IMR-90 (cell line): Measurements from ENCODE around the gene EHBP1L1. TPM values are rescaled to one million over a fixed set of nuclear protein-coding genes. Genes with fewer than 3 reads are reported as not detected.

Experiments used
- ATAC-seq: fragments of 200-7000 bp; cut with Tn5 transposase; 2 replicates; pipeline ENCODE4 v1.9.1; 2020; ENCODE audit warnings: low read depth, mild to moderate bottlenecking, moderate library complexity
- BruUV-seq: library from RNA; stranded (reverse); fragments of 400-500 nt; replicated peaks from 2 replicates; lab custom pipeline; 2021; lab: Mats Ljungman, UMichigan
- CTCF ChIA-PET: fragments of 300-600 bp; formaldehyde crosslinking; extraction: SDS; loops from one replicate; lab custom pipeline; 2021; ENCODE audit warnings: antibody characterized with exemption; lab: Yijun Ruan, JAX
- POLR2A ChIA-PET: fragments of 300-600 bp; sonication (Branson Sonifier 250); formaldehyde crosslinking; loops from one replicate; lab custom pipeline; 2022; ENCODE audit warnings: antibody characterized with exemption; ENCODE audit not compliant: unreplicated experiment; lab: Charles Lee
- DNase-seq: peaks from one replicate; pipeline ENCODE4 v3.0.0; 2013
- H2AFZ ChIP-seq: replicated peaks from 2 replicates; pipeline ENCODE3; 2013; ENCODE audit warnings: low read length, mild to moderate bottlenecking; ENCODE audit not compliant: poor library complexity
- H2AK5ac ChIP-seq: 2 replicates; pipeline ENCODE4 v1.6.1; 2013; ENCODE audit warnings: low read depth, low read length, inconsistent platforms
- H2AK9ac ChIP-seq: replicated peaks from 2 replicates; pipeline ENCODE3; 2013; ENCODE audit warnings: mild to moderate bottlenecking, low read depth, low read length, moderate library complexity; ENCODE audit not compliant: poor library complexity
- H2BK120ac ChIP-seq: 2 replicates; pipeline ENCODE4 v1.6.1; 2013; ENCODE audit warnings: low read depth, low read length, inconsistent platforms
- H2BK15ac ChIP-seq: 3 replicates; pipeline ENCODE4 v1.6.1; 2013; ENCODE audit warnings: low read depth, low read length, inconsistent platforms
- H2BK20ac ChIP-seq: 2 replicates; pipeline ENCODE4 v1.6.1; 2013; ENCODE audit warnings: low read depth, mild to moderate bottlenecking, inconsistent platforms, low read length, moderate library complexity
- H2BK5ac ChIP-seq: 2 replicates; pipeline ENCODE4 v1.6.1; 2013; ENCODE audit warnings: mild to moderate bottlenecking, low read depth, low read length, inconsistent platforms; ENCODE audit not compliant: poor library complexity, severe bottlenecking
- H3K14ac ChIP-seq: replicated peaks from 2 replicates; pipeline ENCODE4 v1.6.1; 2013; ENCODE audit warnings: low read depth, low read length, inconsistent platforms
- H3K18ac ChIP-seq: 2 replicates; pipeline ENCODE4 v1.6.1; 2013; ENCODE audit warnings: low read depth, low read length, control low read depth
- H3K23ac ChIP-seq: 2 replicates; pipeline ENCODE4 v1.6.1; 2013; ENCODE audit warnings: low read depth, low read length, inconsistent platforms
- H3K27ac ChIP-seq: 2 replicates; pipeline ENCODE4 v1.5.1; 2013; ENCODE audit warnings: mild to moderate bottlenecking, control low read depth, low read length; ENCODE audit not compliant: insufficient read depth
- H3K27me3 ChIP-seq: 2 replicates; pipeline ENCODE4 v1.6.1; 2013; ENCODE audit warnings: low read length; ENCODE audit not compliant: control insufficient read depth, insufficient read depth
- H3K36me3 ChIP-seq: 2 replicates; pipeline ENCODE4 v1.6.1; 2013; ENCODE audit warnings: low read length, mixed read lengths; ENCODE audit not compliant: control insufficient read depth, insufficient read depth
- H3K4ac ChIP-seq: 2 replicates; pipeline ENCODE4 v1.6.1; 2013; ENCODE audit warnings: low read depth, low read length, inconsistent platforms
- H3K4me1 ChIP-seq: 2 replicates; pipeline ENCODE4 v1.6.1; 2013; ENCODE audit warnings: low read length, mixed read lengths; ENCODE audit not compliant: control insufficient read depth, insufficient read depth
- H3K4me2 ChIP-seq: 2 replicates; pipeline ENCODE4 v1.6.1; 2013; ENCODE audit warnings: low read depth, mild to moderate bottlenecking, control low read depth, low read length, moderate library complexity
- H3K4me3 ChIP-seq: 2 replicates; pipeline ENCODE4 v1.5.1; 2013; ENCODE audit warnings: low read depth, mild to moderate bottlenecking, control low read depth, low read length, moderate library complexity; ENCODE audit not compliant: insufficient read depth
- H3K56ac ChIP-seq: 2 replicates; pipeline ENCODE4 v1.6.1; 2013; ENCODE audit warnings: low read length, inconsistent platforms; ENCODE audit not compliant: insufficient read depth; ENCODE audit errors: extremely low read depth
- H3K79me1 ChIP-seq, 2 experiments: 2 replicates each; pipeline ENCODE4 v1.6.1; 2013; ENCODE audit warnings: low read length in 2 of 2, inconsistent platforms in 1 of 2, low read depth in 1 of 2
- H3K9ac ChIP-seq: 2 replicates; pipeline ENCODE4 v1.6.1; 2013; ENCODE audit warnings: low read depth, low read length, control low read depth
- H3K9me1 ChIP-seq: 2 replicates; pipeline ENCODE4 v1.6.1; 2013; ENCODE audit warnings: low read length, inconsistent platforms; ENCODE audit not compliant: insufficient read depth
- H3K9me3 ChIP-seq: 2 replicates; pipeline ENCODE4 v1.6.1; 2013; ENCODE audit warnings: low read length; ENCODE audit not compliant: control insufficient read depth, insufficient read depth
- H4K20me1 ChIP-seq: 2 replicates; pipeline ENCODE4 v1.6.1; 2013; ENCODE audit warnings: low read length, inconsistent platforms; ENCODE audit not compliant: insufficient read depth
- H4K5ac ChIP-seq: 2 replicates; pipeline ENCODE4 v1.6.1; 2013; ENCODE audit warnings: mild to moderate bottlenecking, low read depth, low read length, control low read depth
- H4K8ac ChIP-seq, 2 experiments: 2 replicates each; pipeline ENCODE4 v1.6.1; 2013; ENCODE audit warnings: low read depth in 2 of 2, low read length in 2 of 2, control low read depth in 1 of 2, inconsistent platforms in 1 of 2
- H4K91ac ChIP-seq: 2 replicates; pipeline ENCODE4 v1.6.1; 2013; ENCODE audit warnings: low read depth, low read length, inconsistent platforms; ENCODE audit not compliant: insufficient read depth
- BHLHE40 ChIP-seq: fragments of 150-350 bp; IDR thresholded peaks from 2 replicates; pipeline ENCODE4 v1.6.1; 2016; ENCODE audit warnings: mild to moderate bottlenecking, low read depth, low read length
- CEBPB ChIP-seq: IDR thresholded peaks from 2 replicates; pipeline ENCODE4 v1.6.1; 2012; ENCODE audit warnings: low read depth, low read length, improper control_type of control experiment
- CHD1 ChIP-seq: IDR thresholded peaks from 2 replicates; pipeline ENCODE4 v1.6.1; 2012; ENCODE audit warnings: low read depth, low read length, improper control_type of control experiment
- FOS ChIP-seq: fragments of 150-350 bp; IDR thresholded peaks from 2 replicates; pipeline ENCODE4 v1.6.1; 2016; ENCODE audit warnings: low read depth, low read length
- MAFK ChIP-seq: IDR thresholded peaks from 2 replicates; pipeline ENCODE4 v1.6.1; 2012; ENCODE audit warnings: low read depth, low read length, improper control_type of control experiment
- MAZ ChIP-seq: IDR thresholded peaks from 2 replicates; pipeline ENCODE4 v1.6.1; 2012; ENCODE audit warnings: low read depth, mild to moderate bottlenecking, low read length, improper control_type of control experiment, moderate library complexity, borderline replicate concordance
- MXI1 ChIP-seq: IDR thresholded peaks from 2 replicates; pipeline ENCODE4 v1.6.1; 2012; ENCODE audit warnings: low read depth, mild to moderate bottlenecking, low read length, moderate library complexity, borderline replicate concordance
- NFE2L2 ChIP-seq: fragments of 150-350 bp; IDR thresholded peaks from 2 replicates; pipeline ENCODE4 v1.6.1; 2016; ENCODE audit warnings: low read depth, mild to moderate bottlenecking, low read length
- POLR2A ChIP-seq: IDR thresholded peaks from 2 replicates; pipeline ENCODE4 v1.6.1; 2012; ENCODE audit warnings: mild to moderate bottlenecking, low read depth, low read length
- RAD21 ChIP-seq: IDR thresholded peaks from 2 replicates; pipeline ENCODE4 v1.6.1; 2012; ENCODE audit warnings: low read length, improper control_type of control experiment
- RCOR1 ChIP-seq: IDR thresholded peaks from 2 replicates; pipeline ENCODE4 v1.6.1; 2012; ENCODE audit warnings: mild to moderate bottlenecking, low read length, improper control_type of control experiment; ENCODE audit not compliant: insufficient replicate concordance
- WGBS, 2 experiments: methylation state at CpG; one replicate each; pipeline versions ENCODE4 v1.1.5 to v1.1.7; 2013; ENCODE audit warnings: missing lambda C conversion rate in 2 of 2; ENCODE audit not compliant: insufficient read length in 1 of 2; ENCODE audit errors: extremely low coverage in 2 of 2; 5-methylcytosine and 5-hydroxymethylcytosine counted together
- dilution Hi-C: fragments of 300-500 bp; cut with HindIII; formaldehyde crosslinking; loops from one replicate; pipeline ENCODE4 v1.14.3; 2018; ENCODE audit warnings: low sequenced_read_pairs; ENCODE audit not compliant: unreplicated experiment
- in situ Hi-C: fragments of 300-500 bp; cut with MboI; formaldehyde crosslinking; loops from 3 replicates; pipeline ENCODE4 v1.14.3; 2019; ENCODE audit warnings: low sequenced_read_pairs, inconsistent platforms, mixed read lengths
- intact Hi-C: fragments of 100-400 bp; cut with micrococcal nuclease; formaldehyde crosslinking; loops from 2 replicates; pipeline ENCODE4 v1.10.0; 2022
- polyA plus RNA-seq, 3 experiments: library from polyadenylated mRNA; depleted of rRNA; stranded (reverse); fragments of >200 nt; gene quantifications; 2 replicates each; pipeline ENCODE4 v1.2.3, GENCODE V29; 2012; ENCODE audit warnings: low replicate concordance in 1 of 3
- total RNA-seq: library from RNA; depleted of rRNA; stranded (reverse); fragments of >200 nt; gene quantifications from 2 replicates; pipeline ENCODE4 v1.2.3, GENCODE V29; 2012
- TF ChIP-seq, protein P1 (sequence below): conservative IDR thresholded peaks from 2 replicates; pipeline ENCODE4 v1.5.1; 2012; ENCODE audit warnings: mild to moderate bottlenecking, low read depth, low read length, improper control_type of control experiment
- TF ChIP-seq, protein P2 (sequence below): fragments of 150-350 bp; IDR thresholded peaks from 2 replicates; pipeline ENCODE4 v1.6.1; 2017; ENCODE audit warnings: mild to moderate bottlenecking, antibody characterized with exemption, low read length, low read depth
- TF ChIP-seq, protein P3 (sequence below): fragments of 150-350 bp; IDR thresholded peaks from 2 replicates; pipeline ENCODE4 v1.6.1; 2016; ENCODE audit warnings: low read depth, mild to moderate bottlenecking, low read length, moderate library complexity, borderline replicate concordance

The EHBP1L1 gene
- total and polyA plus RNA-seq, 2 of the 4 experiments (the other 2 are of a cell fraction) = 10.0 to 27.4 TPM

DNA sequence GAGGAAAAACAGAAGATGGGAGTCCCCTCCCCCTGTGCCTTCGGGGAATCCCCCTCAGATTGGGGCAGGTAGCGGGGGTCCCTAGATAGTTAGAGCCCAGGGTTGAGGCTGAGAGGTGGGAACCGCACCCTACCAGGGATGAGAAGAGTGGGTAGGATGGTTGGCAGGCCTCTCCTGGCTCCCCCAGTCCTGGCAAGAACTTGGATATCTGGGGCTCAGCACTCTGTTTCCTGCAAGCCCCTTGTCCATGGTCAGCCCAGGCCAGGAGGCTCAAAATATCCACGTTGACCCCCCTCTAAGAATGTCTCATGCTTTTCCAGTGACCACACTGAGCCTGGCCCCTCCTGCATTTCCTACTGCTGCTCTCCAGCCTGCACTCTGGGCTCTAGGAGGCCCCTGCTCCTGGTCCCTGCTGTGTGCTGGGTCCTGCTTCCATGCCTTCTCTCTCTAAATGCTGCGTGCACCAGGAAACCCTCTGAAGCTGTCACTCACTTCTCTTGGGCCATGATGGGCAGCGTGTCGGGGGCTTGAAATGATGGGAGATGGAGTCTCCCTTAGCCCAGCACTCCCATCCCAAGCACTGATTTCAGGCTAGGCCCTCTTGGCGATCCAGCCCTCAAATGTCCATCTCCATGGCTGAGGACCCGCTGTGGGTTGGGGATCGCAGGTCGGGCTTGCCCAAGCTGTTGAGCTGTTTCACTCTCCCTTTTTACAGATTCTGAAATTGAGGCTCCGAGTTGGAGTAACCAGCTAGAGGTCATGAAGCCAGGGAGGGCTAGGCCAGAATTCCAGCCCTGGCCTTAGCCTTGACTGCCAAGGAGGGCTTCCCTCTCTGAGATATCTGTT, 36.1 kb downstream of the EHBP1L1 start:
- 0 out of 2 replicates have a peak, but pooled peaks cover 14% of the 10 kb centered on the region for H3K9me1 ChIP-seq
- no peak overlapping the region for H2BK5ac ChIP-seq
- no peak overlapping the region for H2BK20ac ChIP-seq
- H2BK15ac ChIP-seq = no peak overlapping the region
- dilution Hi-C loops (no loop called here), intact Hi-C loops (no loop called here), in situ Hi-C loops (no loop called here)
- peak overlapping the region; percentile 51 for H3K4ac ChIP-seq
- peaks cover 9 to 76% of the 10 kb centered on the region in 2 experiments for H3K79me1 ChIP-seq
- POLR2A ChIA-PET = no interaction called here
- no peaks in the 10 kb centered on the region for H3K9me3 ChIP-seq
- peak overlapping the region; percentile 47 for H3K9ac ChIP-seq
- peak overlapping the region; percentile 39 for H3K4me2 ChIP-seq
- H4K20me1 ChIP-seq = peaks cover 40% of the 10 kb centered on the region
- no peak overlapping the region for H3K4me3 ChIP-seq
- H3K36me3 ChIP-seq = peaks cover 14% of the 10 kb centered on the region
- peak overlapping the region; percentile 86 for H2AK5ac ChIP-seq
- no peak overlapping the region for H2BK120ac ChIP-seq
- no peak overlapping the region for H3K23ac ChIP-seq
- H3K27ac ChIP-seq = peak overlapping the region; percentile 5; the same call in 1 of the 2 replicates
- BruUV-seq = no TSS peak
- ATAC-seq (no peak), DNase-seq (peak; percentile 26)
- peaks cover 24% of the 10 kb centered on the region for H3K4me1 ChIP-seq
- H4K5ac ChIP-seq = no peak overlapping the region
- peak overlapping the region; percentile 83 for H2AK9ac ChIP-seq
- no peaks in the 10 kb centered on the region for H3K27me3 ChIP-seq
- CTCF ChIA-PET = no interaction called here
- no peak overlapping the region; the same call in 1 of the 2 replicates for H3K14ac ChIP-seq
- no peak overlapping the region for H3K56ac ChIP-seq
- H4K91ac ChIP-seq = peak overlapping the region; percentile 41; the same call in 1 of the 2 replicates
- H4K8ac ChIP-seq = peak overlapping the region in 1 of 2 experiments; percentile 30; a peak in 1 of 4 replicates
- 80% methylated on average over 1 of the region's 12 CpGs; no CpG with 5 or more reads in 1 of the 2 experiments for WGBS, 2 experiments
- peak overlapping the region; percentile 59 for H2AFZ ChIP-seq
- H3K18ac ChIP-seq = no peak overlapping the region
- TF ChIP-seq MAZ (no peak), MXI1 (no peak), POLR2A (no peak), MAFK (no peak), CHD1 (no peak), RAD21 (no peak), CEBPB (no peak), FOS (no peak), BHLHE40 (no peak), RCOR1 (no peak), NFE2L2 (no peak)
- TF ChIP-seq, protein P1, sequence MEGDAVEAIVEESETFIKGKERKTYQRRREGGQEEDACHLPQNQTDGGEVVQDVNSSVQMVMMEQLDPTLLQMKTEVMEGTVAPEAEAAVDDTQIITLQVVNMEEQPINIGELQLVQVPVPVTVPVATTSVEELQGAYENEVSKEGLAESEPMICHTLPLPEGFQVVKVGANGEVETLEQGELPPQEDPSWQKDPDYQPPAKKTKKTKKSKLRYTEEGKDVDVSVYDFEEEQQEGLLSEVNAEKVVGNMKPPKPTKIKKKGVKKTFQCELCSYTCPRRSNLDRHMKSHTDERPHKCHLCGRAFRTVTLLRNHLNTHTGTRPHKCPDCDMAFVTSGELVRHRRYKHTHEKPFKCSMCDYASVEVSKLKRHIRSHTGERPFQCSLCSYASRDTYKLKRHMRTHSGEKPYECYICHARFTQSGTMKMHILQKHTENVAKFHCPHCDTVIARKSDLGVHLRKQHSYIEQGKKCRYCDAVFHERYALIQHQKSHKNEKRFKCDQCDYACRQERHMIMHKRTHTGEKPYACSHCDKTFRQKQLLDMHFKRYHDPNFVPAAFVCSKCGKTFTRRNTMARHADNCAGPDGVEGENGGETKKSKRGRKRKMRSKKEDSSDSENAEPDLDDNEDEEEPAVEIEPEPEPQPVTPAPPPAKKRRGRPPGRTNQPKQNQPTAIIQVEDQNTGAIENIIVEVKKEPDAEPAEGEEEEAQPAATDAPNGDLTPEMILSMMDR = no peak
- TF ChIP-seq, protein P2, sequence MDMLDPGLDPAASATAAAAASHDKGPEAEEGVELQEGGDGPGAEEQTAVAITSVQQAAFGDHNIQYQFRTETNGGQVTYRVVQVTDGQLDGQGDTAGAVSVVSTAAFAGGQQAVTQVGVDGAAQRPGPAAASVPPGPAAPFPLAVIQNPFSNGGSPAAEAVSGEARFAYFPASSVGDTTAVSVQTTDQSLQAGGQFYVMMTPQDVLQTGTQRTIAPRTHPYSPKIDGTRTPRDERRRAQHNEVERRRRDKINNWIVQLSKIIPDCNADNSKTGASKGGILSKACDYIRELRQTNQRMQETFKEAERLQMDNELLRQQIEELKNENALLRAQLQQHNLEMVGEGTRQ = no peak
- TF ChIP-seq, protein P3, sequence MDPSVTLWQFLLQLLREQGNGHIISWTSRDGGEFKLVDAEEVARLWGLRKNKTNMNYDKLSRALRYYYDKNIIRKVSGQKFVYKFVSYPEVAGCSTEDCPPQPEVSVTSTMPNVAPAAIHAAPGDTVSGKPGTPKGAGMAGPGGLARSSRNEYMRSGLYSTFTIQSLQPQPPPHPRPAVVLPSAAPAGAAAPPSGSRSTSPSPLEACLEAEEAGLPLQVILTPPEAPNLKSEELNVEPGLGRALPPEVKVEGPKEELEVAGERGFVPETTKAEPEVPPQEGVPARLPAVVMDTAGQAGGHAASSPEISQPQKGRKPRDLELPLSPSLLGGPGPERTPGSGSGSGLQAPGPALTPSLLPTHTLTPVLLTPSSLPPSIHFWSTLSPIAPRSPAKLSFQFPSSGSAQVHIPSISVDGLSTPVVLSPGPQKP = no peak
